22Rv1 (cell line): Measurements from ENCODE around the gene ABI1.

ENCODE experiments used
- CTCF ChIP-seq: fragments of 450-650 bp; IDR thresholded peaks from 2 replicates; pipeline ENCODE4 v1.5.1; 2017; ENCODE audit warnings: mild to moderate bottlenecking
- ZFX ChIP-seq: fragments of 450-650 bp; IDR thresholded peaks from 2 replicates; pipeline ENCODE4 v1.6.1; 2017; ENCODE audit warnings: antibody characterized with exemption, borderline replicate concordance

GRCh38 chr10:26703974-26704373, 156.8 kb downstream of the ABI1 start:
- TF ChIP-seq CTCF = no peak
- TF ChIP-seq ZFX = no peak
